ENCODE results near the gene PGBD5.

The PGBD5 gene

DNA sequence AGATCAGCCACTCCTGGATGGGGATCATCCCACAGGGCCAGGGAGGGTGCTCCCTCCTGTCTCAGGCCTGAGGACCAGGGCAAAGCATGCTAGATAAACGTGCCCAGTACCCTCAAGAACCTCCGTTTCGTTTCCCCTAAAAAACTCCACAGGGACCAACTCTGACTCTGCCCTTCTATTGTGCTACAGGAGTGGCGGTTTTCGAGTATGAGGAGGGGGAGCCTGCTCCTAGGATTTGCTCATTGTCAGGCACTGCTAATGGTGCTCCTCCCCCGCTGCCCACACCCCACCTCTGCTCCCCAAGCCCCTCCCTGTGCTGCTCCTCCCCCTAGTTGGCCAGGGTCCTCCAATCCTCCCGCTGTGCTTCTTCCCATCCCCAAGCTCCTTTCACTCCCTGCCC lies 32.0 kb downstream of the PGBD5 start:
- no peak for DNase-seq

DNA sequence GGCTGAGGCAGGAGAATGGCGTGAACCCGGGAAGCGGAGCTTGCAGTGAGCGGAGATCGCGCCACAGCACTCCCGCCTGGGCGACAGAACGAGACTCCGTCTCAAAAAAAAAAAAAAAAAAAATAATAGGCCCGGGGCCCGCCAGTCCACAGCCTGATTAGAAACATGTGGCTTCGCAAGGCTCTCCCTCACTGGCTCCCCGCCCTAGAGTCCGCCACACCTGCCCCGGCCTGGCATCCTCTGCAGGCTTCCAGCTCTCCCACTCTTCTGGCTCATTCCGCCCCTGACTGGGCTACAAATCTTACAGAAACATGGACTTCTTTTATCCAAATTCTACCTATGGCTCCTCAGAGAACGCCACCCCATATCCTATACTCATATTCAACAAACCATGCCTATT lies 32.4 kb downstream of the PGBD5 start:
- no peak for DNase-seq

DNA sequence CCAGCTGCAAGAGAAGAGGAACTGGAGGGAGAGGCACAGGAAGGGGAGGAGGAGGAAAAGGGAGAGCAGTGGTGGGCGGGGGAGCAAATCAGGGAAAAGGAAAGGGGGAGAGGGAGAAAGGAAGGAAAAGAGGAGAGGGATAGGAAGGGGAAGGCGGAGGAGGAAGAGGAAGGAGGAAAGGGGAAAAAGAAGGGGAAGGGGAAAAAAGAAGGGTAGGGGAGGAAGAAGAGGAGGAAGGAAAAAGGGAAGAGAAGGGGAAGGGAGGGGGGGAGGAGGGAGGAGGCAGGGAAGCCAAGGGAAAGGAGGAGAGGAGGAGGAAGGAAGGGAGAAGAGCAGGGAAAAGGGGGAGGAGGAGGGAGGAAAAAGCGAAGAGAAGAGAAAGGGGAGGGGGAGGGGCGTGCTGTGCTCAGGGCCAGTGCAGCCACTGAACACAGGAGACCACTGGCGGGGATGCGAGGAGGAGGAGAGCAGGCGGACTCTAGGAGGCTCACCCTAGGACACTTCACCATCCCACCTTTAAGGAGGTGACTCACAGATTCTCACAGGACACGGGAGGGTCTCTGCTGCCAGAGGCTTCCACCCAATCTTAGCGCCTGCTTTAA lies 33.1 kb downstream of the PGBD5 start:
- no peak for DNase-seq

DNA sequence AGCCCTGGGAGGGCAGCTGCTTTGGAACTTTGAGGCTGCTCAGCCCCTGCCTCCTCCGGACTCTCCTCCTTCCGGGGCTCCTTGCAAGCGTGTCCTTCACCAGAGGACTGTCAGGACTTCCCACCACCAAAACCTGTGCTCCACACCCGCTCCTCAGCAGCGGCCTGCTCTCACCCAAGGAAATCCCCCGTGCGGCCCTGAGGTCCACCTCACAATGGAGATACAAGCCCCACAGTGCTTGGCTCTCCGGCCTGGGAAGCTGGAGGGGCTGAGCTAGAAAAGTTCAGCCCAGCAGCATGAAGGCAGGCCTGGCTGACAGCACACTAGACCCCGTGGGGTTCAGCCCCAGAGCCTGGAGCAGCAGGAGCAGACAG lies 33.6 kb downstream of the PGBD5 start:
- DNase-seq = no peak

DNA sequence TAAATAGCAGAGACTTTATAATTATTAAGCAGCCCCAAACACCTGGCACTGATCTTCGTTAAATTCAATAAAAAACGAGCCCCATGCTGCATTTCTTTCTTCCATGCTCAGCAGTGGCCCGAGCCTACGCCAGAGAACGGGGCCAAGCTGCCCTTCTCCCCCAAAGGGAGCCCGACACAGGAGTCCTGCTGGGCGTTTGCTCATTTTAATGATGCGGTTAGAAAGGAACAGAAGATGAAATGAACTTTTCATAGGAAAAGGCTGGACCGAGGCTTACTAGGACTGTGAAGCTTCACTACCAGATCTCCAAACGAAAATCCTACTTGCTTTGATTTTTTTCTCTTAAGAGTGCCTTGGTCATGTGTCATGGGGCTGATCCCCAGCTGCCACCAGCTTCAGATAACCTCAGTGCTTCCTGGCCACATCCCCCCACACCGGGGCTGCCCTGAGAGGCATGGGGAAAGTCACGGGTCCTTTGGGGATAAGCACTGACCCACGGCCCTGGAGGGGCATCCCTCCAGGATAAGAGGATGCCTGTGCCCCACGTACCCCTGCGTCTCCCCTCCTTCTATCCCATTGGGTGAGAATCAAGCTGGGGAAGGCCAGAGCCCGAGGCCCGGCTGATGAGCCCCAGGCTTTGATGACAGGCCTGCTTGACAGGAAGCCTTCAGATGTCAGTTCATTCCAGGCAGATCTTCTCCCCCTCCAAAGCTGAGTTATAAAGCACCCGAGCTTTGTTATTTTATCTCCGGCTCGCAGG lies 34.2 kb downstream of the PGBD5 start:
- no peak for DNase-seq

DNA sequence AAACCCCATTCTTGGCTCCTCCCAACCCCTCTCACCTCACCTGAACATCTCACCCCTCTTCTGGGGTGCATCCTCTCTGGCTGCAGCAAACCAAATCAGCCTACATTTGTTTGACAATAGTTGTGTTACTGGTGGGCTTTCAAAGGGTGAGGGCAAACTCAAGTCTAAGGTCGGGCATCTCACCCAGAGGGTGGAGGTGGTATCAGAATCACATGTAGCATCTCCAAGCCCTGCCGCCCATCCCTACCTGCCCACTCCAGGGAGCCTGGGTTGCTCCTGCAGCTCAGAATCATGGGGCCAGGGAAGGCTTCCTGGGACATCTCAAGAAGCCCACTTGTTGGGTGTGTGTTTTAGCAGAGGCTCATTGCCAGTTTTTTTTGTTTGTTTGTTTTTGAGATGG lies 35.8 kb downstream of the PGBD5 start:
- DNase-seq = no peak

DNA sequence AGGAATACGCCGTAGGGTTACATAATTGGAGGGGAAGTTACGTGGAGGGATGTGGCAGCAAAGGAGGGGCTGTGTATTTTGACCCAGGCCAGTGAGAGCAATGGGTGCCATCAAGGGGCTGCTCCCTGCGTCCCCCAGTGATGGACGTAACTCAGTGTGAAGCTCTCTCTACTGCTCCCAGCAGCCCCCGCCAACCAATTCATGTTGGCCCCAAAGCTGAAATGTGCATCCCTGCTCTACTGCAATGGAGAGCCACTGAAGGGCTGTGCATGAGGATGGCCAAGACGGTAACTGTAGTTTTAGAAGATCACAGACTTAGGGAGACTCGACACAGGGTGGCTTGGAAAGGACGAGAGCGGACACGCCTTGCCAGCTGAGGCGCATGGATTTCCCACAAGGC lies 38.3 kb downstream of the PGBD5 start:
- no peak for DNase-seq

DNA sequence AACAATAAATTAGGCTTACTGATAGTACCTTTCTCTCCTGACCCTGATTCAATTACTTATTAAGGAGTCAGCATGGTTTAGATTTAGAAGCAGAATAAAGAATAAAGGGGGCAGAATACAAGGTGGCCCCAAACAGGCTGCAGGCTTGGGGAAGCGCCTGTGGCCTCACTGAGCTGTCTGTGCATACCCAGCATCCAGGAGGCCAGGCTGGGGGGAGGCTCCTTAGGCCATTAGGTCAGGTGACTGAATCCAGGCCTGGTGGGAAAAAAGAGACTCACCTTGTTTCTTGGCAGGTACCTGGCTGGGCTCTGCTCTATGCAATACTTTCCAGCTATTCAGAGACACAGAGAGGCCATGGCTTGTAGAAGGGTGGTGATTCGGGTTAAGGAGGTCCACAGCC lies 38.8 kb downstream of the PGBD5 start:
- DNase-seq = no peak

DNA sequence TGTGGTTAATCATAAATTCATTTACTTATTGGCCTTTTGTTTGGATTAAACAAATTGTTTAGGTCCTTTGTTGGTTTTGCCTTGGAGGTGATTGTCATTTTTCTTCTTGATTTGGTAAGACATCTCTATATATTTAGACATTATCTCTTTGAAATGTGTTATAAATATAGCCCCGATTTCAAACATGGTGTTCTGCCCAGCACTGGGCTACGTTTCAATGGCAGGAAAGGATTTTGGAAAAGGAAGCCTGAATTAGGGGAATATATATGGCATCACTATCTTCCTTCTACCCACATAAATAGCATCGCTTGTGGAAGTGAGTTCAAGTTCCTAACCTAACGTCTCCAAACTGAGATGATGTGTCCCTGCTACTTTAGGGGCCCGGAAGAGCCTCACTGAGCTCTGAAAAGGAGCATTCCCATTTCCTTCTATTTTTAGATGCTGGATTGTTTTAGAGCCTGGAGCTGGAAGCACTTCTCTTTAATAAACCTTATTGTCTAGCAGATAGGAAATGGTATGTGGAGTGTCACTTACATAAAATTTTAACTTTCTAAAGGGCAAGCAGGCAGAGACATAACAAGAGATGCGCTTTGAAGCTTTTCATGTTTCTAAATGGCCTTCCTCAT lies 39.4 kb downstream of the PGBD5 start:
- DNase-seq = no peak

DNA sequence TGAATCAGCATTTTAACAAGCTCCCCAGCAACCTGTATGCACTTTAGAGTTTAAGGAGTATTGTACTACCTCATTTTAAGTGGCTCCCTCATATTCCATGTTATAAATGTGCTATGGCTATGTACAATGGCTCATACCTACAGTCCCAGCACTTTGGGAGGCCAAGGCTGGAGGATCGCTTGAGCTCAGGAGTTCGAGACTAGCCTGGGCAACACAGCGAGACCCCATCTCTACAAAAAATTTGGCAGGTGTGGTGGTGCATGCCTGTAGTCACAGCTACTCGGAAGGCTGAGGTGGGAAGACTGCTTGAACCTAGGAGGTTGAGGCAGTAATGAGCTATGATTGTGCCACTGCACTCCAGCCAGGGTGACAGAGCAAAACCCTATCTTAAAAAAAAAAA lies 40.2 kb downstream of the PGBD5 start:
- no peak for DNase-seq

DNA sequence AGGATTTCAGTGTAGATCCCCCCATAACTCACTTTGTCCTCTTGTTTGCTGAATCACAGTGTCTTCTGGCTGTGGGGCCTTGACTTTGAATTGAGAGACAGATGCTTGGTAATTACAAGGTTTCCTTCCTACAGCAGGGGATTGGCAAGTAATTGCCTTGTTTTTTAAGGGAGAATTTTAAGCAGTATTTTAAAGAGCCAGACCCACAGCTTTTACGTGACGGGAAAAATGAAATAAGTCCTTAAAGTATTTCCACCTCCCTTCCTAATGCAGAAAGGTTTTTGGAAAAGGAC lies 41.0 kb downstream of the PGBD5 start:
- no peak for DNase-seq

DNA sequence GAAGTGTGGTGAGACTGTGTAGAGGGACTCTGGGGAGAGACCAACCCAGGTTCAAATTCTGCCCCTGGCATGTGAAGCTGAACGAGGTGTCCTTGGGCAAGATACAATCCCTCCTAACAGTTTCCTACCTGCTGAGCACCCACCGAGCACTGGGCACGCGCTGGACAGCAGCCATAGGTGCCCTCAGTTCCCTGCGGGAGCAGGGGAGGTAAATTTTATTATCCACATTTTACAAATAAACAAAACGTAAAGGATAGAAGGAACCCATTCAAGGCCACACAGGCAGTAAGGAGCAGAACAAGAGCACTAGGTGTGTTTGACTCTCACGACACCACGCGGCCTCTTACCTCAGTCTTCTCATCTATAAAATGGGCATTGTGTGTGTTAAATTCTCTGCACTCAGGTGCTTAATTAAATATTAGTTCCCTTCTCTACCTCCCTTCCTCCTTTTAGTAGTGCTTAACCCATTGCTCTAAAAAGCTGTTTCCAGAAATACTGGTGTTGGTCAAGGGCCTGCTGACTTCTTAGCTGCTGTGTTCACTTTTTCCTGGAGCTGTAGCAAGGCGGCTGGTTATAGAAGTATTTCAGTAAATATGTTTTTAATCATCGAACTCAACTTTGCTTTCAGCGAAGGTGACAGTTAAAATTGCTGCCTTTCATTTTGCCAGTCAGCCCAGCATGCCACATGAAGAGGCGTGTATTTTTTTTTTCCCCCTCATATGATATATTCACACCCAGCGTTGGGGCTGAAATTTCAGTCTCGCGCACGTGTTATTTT lies 41.6 kb downstream of the PGBD5 start:
- no peak for DNase-seq

DNA sequence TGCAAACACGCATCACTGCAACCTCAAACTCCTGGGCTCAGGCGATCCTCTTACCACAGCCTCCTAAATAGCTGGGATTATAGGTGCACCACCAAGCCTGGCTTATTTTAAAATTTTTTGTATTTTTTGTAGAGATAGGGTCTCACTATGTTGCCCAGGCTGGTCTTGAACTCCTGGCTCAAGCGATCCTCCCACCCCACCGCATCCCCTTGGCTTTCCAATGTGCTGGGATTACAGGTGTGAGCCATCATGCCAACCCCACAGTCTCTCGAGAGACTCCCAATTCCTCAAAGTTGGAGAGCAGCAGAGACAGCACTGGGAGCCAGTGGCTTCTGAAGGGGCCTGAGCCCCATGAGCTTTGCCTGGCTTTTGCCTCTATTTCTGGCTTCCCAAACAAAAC lies 42.7 kb downstream of the PGBD5 start:
- DNase-seq = no peak

DNA sequence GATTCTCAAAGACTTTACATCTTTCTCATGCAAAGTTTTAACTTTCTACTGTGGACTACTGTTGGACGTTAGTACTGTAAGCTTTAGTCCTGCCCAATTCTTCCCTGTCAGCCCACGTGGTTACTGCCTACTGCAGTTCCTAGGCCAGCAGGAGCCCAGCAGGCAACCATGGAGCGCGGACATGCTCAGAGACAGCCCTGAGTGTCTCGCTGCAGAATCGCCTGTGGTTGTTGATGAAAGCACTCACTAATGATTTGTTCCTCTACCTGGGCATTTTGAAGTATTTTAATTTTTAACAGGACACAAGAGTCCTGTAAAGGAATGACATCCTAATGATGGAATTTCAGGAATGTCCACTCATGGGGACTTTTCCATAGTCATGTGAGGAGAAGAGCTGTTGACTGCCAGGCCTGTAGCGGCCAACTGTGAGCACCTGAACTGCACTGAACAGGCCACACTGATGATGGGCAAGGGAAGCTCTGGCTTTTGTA lies 44.1 kb downstream of the PGBD5 start:
- no peak for DNase-seq

DNA sequence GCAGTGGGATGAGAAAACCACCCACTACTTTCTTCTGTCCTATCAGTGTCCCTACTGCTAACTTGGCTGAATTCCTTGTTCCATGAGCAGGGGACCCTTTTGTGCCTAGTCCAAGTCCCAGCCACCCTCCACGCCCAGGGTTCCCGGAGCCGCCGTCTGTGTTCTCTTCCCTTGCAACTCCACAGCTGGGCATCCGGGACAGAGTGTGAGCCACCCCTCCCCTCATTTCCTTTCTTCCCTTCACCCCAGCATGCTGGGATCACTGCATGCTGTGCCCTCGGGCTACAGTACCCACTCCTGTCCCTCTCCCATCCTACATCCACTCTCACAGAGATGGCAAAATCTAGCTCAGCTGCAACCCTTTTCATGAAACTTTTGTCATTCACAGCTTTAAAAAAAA lies 44.5 kb downstream of the PGBD5 start:
- DNase-seq = no peak

DNA sequence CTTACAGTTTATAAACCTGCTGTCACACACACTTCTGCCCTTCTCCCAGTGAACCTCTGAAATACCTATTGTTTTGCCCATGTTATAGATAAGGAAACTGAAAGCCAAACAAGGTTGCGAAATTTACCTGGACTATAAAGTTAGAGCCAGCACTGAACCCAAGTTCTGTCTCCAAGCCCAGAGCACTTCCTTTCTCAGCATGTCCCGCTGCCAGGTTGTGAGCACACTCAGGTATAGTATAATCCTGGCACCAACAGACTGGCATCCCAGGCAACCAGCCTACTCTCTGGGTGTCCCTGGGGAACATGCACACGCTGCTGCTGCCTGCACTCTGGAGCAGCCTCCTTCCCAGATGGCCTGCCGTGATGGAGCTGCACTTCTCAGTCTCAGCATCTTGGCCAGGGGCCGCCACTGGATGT lies 45.1 kb downstream of the PGBD5 start:
- DNase-seq = no peak

DNA sequence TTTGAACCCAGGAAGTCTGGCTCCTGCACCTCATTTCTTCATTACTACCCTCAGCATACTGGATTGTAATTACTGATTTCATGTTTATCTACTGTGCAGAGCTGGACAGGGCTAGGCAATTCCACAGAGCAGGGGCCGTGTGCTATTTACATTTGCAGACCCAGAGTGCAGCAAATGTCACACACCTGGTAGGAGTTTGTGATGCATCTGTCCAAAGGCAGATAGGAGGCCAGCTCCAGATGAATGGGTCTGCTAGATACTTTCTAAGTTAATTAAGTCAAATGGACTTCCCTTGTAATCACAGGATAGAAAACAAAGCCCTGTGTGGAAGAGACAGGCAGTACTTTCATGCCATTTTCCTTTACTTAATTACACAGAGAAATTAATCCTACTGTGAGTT lies 46.2 kb downstream of the PGBD5 start:
- DNase-seq = no peak

DNA sequence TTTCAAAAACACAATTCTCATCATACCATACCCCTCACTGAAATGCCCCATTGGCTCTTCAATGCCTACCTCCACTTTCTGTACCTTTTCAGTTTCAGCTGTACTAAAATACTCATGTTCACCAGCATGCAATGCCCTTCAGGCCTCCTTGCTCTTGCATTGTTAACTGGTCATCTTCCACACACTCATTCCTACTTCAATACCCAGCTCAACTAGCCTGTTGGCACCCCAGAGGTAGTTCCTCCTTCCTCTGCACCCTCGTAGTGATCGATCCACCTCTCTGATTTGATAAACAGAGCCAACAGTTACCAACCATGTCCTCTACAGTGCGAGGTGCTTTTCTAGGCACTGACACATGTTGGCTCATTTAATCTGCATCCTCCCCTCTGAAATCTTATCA lies 46.7 kb downstream of the PGBD5 start:
- no peak for DNase-seq

DNA sequence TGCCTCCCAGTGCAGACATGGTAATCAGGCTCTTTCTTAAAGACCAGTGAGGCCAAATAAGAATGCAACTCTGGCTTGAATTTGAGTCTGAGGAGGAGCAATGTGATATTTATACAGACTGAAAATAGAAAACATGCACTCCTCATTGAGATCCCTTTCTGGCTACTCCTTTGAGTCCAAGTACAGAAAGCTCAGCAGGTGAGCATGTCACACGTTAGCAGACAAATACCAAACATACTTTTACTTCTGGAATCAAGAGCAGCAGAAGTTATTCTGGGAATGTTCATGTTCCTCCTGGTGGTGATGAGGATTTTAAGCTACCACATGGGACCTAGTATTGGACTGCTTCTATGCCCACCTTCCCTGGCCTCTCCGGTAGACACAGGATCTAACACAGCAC lies 48.3 kb downstream of the PGBD5 start:
- DNase-seq = no peak

DNA sequence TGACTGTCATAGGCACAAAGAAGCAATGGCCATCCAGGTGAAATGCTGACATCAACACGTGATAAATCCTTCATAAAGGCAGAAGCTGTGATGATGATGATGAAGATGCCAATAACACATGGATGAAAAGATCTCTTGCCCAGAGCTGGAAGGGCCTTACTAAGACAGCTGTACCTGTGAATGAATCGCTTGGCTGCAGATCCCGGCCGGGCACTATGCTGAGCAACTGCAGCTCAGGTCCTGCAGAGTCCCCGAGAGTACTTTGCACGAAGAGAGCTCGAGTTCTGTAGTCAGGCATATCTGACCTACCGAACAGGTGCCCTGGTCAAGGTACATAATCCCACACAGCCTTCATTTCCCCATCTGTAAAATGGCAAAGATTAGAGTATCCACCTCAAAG lies 48.8 kb downstream of the PGBD5 start:
- no peak for DNase-seq

DNA sequence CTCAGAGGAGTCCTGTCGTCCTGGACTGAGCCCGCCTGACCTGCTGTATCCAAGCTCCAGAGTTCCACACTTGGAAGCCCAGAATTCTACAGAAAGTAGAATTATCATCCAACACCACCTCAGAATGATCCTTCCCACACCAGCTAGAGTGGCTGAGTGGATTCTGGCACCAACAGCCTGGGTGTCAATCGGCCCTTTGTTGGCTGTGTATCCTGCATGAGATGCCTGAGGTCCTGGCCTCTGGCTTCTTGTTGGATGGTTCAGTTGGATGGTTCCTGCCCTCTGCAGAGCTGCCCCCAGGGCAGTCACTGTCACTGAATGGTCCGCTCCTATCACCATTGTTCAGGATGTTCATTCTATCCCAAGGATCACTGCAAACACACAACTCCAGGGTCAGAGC lies 49.8 kb downstream of the PGBD5 start:
- no peak for DNase-seq

DNA sequence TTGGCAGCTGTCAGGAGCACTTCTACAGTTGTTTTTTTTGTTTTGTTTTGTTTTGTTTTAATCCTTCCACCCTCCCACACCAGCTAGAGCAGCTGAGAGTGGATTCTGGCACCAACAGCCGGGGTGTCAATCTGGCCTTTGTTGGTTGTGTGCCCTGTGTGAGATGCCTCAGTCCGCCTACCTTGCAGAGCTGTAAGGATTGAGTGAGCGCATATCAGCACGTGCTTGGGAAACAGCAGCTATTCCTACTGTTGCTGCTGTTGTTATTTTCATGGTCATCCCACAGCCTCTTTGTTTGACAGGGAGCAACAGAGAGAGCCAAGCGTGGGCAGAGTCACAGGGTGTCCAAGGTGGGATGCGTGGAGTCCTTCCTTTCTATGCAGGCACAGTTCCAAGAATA lies 50.4 kb downstream of the PGBD5 start:
- DNase-seq = no peak

DNA sequence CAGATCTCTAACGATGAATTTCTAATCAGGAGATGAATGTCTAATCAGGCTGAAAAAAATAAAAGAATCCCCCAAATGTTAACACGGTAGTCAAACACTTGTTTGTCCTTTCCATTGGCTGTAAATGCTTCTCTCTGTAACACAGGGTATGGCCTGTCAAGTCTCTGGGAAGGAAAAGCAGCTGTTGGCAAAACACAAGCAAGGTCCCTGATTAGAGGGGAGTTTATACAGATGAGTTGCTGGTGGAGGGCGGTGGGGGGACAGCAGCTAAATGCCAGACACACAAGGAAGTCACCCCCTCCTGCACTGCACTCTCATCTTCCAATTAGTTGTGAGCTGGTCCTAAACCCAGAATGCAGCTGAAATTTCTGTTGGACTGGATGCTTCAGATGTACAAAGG lies 51.0 kb downstream of the PGBD5 start:
- no peak for DNase-seq
